Uterus (tissue), 2 donors: ENCODE data around the gene TAX1BP1.

Experiments
- CTCF ChIP-seq, 4 experiments: fragments of 200-600 bp in 2 of 4; fragments of 450-650 bp in 2 of 4; sonication (generic) in 2 of 4; IDR thresholded peaks; one replicate each; pipeline ENCODE4 v1.5.1; 2016 to 2019; ENCODE audit warnings: antibody characterized with exemption in 4 of 4, mild to moderate bottlenecking in 2 of 4, moderate library complexity in 1 of 4
- POLR2A ChIP-seq, 2 donors: fragments of 450-650 bp; IDR thresholded peaks; one replicate each; pipeline ENCODE4 v1.6.1; 2016; ENCODE audit warnings: antibody characterized with exemption in 2 of 2, mild to moderate bottlenecking in 1 of 2, moderate library complexity in 1 of 2

- TF ChIP-seq POLR2A (IDR thresholded peaks at IDR 0.05): no peak
- TF ChIP-seq CTCF (IDR thresholded peaks at IDR 0.05): no peak
Measured at GRCh38 chr7:27750316-27750715, 10.4 kb downstream of the TAX1BP1 start.
